ENCODE data around the gene NDST3. TPM values are rescaled to one million over a fixed set of nuclear protein-coding genes. Genes with fewer than 3 reads are reported as not detected.

NDST3 gene
- total RNA-seq, 3 donors from 2014 or later, result 0.29 TPM; not detected in 2

DNA sequence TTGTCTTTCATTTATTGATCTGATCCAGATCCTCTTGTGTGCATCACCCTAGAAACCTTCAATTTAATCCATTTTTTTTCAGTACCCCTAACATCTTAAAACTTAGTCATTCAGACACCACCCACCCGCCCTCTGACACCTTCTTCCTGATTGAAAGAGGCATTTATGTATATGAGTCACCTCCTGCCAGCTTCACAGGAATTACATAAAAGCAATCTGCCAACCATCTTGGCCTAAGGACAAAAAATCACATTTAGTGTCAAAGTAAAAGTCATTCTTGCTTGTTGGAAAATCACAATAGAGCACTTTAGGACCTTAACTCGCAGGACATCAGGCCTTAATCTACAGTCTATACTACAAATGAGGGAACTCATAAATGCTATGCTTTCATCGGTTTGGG is 52.1 kb downstream of the NDST3 start:
- no peaks in the 10 kb centered on the region for H3K36me3 ChIP-seq
- intact Hi-C loops (cut with DNase I; ENCODE audit: low total_unique reads), result no loop called here
- no peak for TF ChIP-seq POLR2AphosphoS5 (IDR thresholded peaks at IDR 0.05)
- no peak for TF ChIP-seq POLR2A (IDR thresholded peaks at IDR 0.05)
- TF ChIP-seq, protein P1, sequence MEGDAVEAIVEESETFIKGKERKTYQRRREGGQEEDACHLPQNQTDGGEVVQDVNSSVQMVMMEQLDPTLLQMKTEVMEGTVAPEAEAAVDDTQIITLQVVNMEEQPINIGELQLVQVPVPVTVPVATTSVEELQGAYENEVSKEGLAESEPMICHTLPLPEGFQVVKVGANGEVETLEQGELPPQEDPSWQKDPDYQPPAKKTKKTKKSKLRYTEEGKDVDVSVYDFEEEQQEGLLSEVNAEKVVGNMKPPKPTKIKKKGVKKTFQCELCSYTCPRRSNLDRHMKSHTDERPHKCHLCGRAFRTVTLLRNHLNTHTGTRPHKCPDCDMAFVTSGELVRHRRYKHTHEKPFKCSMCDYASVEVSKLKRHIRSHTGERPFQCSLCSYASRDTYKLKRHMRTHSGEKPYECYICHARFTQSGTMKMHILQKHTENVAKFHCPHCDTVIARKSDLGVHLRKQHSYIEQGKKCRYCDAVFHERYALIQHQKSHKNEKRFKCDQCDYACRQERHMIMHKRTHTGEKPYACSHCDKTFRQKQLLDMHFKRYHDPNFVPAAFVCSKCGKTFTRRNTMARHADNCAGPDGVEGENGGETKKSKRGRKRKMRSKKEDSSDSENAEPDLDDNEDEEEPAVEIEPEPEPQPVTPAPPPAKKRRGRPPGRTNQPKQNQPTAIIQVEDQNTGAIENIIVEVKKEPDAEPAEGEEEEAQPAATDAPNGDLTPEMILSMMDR (IDR thresholded peaks at IDR 0.05), result no peak
- no peaks in the 10 kb centered on the region for H3K4me1 ChIP-seq
- no peak for DNase-seq (ENCODE audit: low spot score in 2 of 2)
- no peak overlapping the region for H3K4me3 ChIP-seq
- H3K9me3 ChIP-seq, result no peaks in the 10 kb centered on the region
- no peak overlapping the region for H3K27ac ChIP-seq
- H3K27me3 ChIP-seq, result no peaks in the 10 kb centered on the region

DNA sequence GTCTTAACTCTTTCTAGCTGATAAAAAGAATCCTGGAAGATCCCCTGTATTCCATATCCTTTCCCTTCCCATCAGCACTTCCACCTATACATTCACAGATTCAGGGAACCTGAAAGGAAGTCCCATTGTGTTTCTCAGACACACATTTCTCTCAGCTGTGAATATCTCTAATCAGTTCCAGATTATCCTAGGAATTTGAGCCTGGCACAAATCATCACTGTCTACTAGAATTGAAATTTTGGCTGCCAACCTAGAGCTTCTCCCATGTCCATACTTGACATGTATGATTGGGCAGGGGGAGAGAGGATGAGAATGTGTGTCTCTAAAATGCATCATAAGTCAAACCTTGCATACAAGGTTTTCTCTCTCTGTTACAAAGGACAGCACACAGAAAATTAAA is 53.1 kb downstream of the NDST3 start:
- Histone ChIP-seq H3K27me3 (no peaks in the 10 kb centered on the region), H3K36me3 (no peaks in the 10 kb centered on the region), H3K4me1 (no peaks in the 10 kb centered on the region), H3K9me3 (no peaks in the 10 kb centered on the region), H3K4me3 (no peak overlapping the region), H3K27ac (no peak overlapping the region)
- intact Hi-C loops (cut with DNase I; ENCODE audit: low total_unique reads), result no loop called here
- TF ChIP-seq POLR2A (IDR thresholded peaks at IDR 0.05) (no peak), POLR2AphosphoS5 (IDR thresholded peaks at IDR 0.05) (no peak)
- TF ChIP-seq, protein P1 (IDR thresholded peaks at IDR 0.05), result no peak
- no peak for DNase-seq (ENCODE audit: low spot score in 2 of 2)

DNA sequence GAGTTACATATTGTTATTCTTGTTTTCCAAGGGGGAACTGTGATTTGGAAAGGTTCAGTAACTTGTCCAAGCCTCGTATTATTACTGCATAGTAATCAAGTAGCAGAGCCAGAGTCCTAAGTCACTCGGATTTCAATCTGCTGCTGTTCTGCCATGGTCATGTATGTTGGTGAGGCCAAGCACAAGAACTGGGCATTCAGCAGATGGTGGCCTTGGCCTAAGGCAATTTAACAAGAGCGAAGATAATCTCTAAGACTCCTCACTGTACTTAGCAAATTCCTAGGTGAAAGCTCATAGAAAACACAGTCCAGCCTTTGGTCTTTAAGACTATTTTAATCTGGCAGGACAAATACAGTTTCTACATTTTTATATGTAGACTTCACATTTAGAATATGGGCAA is 64.8 kb downstream of the NDST3 start:
- DNase-seq (ENCODE audit: low spot score in 2 of 2), result no peak
- Histone ChIP-seq H3K9me3 (no peaks in the 10 kb centered on the region), H3K4me3 (no peak overlapping the region), H3K27ac (no peak overlapping the region), H3K36me3 (no peaks in the 10 kb centered on the region), H3K27me3 (no peaks in the 10 kb centered on the region), H3K4me1 (no peaks in the 10 kb centered on the region)
- TF ChIP-seq POLR2A (IDR thresholded peaks at IDR 0.05) (no peak), POLR2AphosphoS5 (IDR thresholded peaks at IDR 0.05) (no peak)
- TF ChIP-seq, protein P1 (IDR thresholded peaks at IDR 0.05), result no peak
- intact Hi-C loops (cut with DNase I; ENCODE audit: low total_unique reads), result no loop called here

DNA sequence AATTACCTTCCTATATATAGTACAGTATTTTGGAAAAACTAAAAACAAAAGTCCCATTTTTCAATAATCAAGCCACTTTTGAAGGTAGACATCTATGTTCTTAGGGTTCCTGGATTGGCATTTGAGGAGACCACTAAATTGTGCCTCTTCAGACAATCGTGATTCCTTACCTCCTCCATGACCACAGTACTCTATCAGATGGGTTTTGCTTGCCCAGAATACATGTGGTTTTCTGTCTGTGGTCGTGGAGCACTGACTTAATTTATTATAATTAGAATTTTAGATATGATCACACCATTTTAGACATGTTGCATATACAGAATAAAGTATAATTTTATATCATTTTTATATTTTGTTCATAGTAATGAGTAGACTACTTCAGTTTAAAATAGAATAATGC is 67.9 kb downstream of the NDST3 start:
- no peaks in the 10 kb centered on the region for H3K36me3 ChIP-seq
- intact Hi-C loops (cut with DNase I; ENCODE audit: low total_unique reads), result no loop called here
- H3K4me1 ChIP-seq, result no peaks in the 10 kb centered on the region
- TF ChIP-seq POLR2AphosphoS5 (IDR thresholded peaks at IDR 0.05) (no peak), POLR2A (IDR thresholded peaks at IDR 0.05) (no peak)
- TF ChIP-seq, protein P1 (IDR thresholded peaks at IDR 0.05), result no peak
- no peak overlapping the region for H3K27ac ChIP-seq
- no peak for DNase-seq (ENCODE audit: low spot score in 2 of 2)
- H3K27me3 ChIP-seq, result no peaks in the 10 kb centered on the region
- H3K4me3 ChIP-seq, result no peak overlapping the region
- no peaks in the 10 kb centered on the region for H3K9me3 ChIP-seq

DNA sequence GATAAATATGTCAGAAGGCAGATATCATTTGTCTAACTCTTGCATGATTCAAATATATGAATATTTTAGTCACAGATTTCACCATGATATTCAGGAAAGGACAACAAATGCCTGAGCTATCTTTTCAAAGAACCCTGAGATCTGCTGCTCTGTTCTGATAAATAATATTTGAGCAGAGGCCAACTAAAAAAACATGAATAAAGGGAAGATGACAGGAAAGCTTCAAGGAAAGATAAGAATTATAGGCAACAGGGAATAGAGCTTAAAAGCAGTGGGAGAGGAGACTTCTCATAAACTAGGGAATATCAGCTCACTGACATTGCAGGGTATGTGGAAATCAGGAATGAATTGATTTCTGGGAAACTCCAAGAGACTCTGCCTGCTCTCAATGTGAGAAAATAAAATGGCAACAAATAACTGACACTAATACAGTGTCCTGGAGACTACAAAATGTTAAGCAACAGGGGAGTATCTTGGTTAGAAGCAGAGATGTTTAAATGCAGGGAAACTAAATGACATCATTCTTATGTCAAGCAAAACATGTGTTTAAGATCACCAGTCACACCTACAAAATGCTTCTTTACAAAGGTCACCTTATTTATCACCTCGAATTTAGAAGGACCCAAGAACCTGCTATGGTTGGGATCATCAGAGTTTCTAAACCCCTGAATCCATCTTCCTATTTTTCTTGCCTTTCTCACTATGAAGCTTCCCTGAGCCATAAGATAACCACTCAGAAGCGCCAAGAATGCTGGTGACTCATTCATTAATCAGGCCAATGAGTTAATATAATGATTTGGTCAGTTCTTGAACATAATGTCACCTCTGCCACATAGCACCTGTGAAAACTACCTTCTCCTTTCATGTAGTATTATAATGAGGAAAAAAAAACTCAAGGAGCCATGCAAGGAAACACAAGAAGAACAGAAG is 78.1 kb downstream of the NDST3 start:
- Histone ChIP-seq H3K4me1 (no peaks in the 10 kb centered on the region), H3K27me3 (no peaks in the 10 kb centered on the region), H3K9me3 (no peaks in the 10 kb centered on the region), H3K27ac (no peak overlapping the region), H3K36me3 (no peaks in the 10 kb centered on the region), H3K4me3 (no peak overlapping the region)
- no peak for DNase-seq (ENCODE audit: low spot score in 2 of 2)
- intact Hi-C loops (cut with DNase I; ENCODE audit: low total_unique reads), result no loop called here
- no peak for TF ChIP-seq POLR2A (IDR thresholded peaks at IDR 0.05)
- no peak for TF ChIP-seq POLR2AphosphoS5 (IDR thresholded peaks at IDR 0.05)
- TF ChIP-seq, protein P1 (IDR thresholded peaks at IDR 0.05), result no peak

All from breast epithelium (tissue), 4 donors.